HG02588 (cell line): ENCODE measurements around the gene OBP2A.
"Not testable (repeated sequence)": the region's sequence is repeated elsewhere in the genome, so short reads cannot be mapped to it uniquely, and the experiment has no call there.

Experiments used
- ATAC-seq: cut with Tn5 transposase; IDR thresholded peaks from one replicate; pipeline ENCODE4 v1.9.1; 2021; ENCODE audit warnings: mild to moderate bottlenecking, moderate library complexity; ENCODE audit not compliant: unreplicated experiment

The OBP2A gene

DNA sequence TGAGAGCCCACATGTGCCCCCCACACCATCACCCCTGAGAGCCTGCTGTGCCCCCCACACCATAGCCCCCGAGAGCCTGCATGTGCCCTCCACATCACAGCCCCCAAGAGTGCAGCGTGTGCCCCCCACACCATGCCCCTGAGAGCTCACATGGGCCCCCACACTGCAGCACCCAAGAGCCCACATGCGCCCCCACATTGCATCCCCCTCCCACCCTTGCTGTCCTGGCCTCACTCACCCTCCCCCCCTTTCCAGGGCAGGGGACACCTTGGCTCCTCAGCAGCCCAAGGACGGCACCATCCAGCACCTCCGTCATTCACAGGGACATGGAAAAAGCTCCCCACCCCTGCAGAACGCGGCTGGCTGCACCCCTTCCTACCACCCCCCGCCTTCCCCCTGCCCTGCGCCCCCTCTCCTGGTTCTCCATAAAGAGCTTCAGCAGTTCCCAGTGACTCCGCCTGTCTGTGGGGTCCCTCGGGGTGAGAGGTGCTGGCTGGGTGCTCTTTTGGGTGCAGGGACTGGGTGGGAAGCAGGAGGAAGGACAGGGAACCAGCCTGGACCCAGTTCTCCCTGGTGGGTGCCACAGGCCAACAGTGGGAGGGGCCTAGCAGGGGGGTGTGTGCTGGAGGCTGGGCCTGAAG lies 19.7 kb upstream of the OBP2A start:
- ATAC-seq: no peak

DNA sequence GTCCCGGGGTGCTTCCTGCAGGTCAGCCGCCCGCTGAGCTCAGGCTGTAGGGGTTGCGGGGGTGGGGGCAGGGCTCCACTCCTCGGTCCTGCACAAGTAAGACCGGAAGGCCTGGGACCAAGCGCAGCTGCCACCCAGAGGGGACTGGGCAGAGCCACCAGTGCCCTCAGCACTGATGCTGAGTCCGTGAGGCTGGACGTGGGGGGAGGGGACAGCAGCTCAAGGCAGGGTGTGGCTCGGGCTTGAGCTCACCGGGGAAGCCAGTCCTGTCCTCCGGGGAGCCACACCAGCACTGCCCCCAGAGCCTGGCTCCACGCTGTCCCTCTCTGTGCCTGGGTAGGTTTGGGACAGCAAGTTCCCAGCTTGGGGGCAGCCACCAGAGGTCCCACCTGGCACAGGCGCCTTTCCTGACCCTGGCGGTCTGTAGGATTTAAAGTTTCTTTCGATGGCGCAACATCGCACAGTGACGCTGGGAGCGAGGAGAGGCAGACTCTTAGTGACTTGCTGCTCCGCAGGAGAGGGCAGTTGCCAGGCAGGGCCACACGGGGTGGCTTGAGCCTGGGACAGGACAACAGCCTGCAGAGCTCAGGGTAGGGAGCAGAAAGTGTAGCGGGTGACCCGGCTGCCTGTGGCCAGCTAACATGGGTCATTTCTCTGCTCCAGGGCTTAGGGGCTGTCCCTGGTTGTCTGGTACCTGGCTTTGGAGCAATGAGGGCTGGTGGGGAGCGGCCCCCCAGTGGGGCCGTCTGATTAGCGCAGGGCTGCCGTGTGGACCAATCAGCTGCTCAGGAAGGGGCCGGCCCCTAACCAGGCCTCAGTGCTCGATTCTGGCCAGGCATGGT lies 19.0 kb upstream of the OBP2A start:
- ATAC-seq: no peak

DNA sequence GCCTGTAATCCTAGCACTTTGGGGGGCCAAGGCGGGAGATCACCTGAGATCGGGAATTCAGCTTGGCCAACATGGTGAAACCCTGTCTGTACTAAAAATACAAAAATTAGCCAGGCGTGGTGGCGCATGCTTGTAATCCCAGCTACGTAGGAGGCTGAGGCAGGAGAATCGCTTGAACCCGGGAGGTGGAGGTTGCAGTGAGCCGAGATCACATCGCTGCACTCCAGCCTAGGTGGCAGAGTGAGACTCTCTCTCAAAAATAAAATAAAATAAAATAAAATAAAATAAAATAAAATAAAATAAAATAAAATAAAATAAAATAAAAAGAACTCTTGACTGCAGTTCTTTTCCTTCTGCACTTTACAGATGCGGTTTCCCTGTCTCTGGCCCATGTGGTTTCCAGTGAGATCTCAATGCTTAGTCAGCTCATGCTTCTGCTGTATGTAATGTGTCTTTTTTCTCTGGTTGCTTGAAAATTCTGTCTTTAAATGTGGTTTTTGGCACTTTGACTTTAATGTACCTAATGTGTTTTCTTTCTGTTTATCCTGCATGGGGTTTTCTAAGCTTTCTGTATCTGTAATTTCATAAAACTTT lies 17.0 kb upstream of the OBP2A start:
- ATAC-seq: not testable (repeated sequence)

DNA sequence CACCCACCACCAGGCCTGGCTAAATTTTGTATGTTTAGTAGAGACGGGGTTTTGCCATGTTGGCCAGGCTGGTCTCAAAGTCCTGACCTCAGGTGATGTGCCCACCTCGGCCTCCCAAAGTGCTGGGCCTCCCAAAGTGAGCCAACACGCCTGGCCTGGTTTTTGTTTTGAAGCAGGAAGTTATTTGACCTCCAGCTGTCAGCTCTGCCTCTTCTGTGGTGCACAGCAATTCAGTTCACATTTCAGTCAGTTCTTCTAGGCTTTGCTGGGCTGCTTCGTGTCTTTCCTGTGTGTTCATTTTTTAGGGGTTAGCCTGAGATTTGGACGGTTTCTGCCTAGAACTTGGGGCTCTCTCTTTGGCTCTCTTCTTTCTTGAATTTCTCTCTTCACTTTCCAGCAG lies 15.8 kb upstream of the OBP2A start:
- no peak for ATAC-seq

DNA sequence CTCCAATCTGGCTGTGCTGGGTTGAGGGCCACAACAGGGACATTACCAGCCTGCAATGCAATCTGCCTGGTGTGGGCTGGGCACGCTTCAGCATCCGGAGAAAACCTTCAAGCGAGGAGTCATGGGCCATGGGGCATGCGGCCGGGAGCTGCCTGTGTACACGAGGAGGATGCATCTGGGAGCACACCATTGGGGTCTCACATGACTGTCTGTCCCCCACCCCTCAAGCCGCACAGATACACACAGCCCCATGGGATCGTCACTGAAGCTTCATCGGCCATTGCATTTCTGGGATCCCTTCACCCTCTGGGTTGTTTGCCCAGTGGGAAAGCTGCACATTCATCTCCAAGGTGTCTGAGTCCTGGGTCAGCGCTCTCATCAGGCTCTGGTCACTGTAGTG lies 14.8 kb upstream of the OBP2A start:
- ATAC-seq: no peak

DNA sequence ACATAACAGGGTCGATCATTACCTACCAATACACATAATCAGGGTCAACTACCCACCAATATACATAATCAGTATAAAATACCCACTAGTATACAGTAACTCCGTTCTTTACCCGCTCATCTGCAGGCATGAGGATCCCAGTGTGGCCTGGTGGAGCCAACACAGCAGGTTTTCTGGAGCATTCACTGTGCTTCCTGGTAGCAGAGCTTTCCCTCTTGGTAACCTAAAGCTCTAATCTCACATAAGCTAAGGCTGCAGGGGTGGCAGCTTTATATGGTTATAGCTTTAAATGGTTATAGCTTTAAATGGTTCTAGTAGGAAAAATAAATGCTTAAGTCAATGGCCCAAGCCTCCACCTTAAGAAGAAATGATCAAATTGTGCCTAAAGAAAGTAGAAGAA lies 12.8 kb upstream of the OBP2A start:
- no peak for ATAC-seq

DNA sequence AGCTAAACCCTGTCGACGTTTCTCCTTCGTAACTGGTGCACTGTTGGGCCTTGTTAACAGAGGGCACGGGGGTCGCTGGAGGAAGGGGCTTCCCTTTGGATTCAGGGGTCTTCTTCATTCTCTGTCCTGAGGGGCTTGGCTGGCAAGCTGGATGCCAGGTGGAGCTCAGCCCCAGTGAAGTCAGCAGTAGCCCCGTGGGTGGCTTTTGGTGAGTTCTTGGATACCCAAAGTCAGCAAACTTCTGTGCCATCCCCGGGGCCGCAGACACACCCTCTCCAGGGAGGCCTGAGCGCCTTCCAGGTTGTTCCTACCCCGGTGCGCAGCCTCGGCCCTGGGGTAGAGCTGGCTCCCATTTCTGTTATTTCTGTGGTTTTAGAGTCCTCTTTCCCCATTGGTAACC lies 12.3 kb upstream of the OBP2A start:
- ATAC-seq: no peak

DNA sequence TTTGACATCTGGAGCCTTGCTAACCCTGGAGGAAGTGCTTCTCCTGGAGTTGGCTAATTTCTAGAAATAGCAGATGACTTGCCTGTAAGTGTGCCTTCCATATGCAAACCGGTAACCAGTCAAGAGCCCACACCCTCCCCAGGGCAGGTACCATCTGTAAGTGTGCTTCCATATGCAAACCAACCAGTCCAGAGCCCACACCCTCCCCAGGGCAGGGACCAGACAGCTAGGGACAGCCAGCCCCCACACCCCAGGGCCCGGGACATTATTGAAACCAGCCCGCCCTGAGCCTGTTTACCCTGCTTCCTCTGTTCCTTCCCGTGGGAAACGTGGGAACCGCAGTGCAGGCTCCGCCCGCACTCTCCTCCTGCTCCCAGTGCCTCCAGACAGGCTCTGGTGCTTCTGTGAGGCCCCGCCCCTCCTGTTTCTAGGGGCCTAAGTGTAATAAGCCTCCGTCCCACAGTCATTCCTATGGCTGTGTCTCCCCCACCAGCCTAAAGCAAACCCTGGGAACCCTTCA lies 11.7 kb upstream of the OBP2A start:
- ATAC-seq: not testable (repeated sequence)

DNA sequence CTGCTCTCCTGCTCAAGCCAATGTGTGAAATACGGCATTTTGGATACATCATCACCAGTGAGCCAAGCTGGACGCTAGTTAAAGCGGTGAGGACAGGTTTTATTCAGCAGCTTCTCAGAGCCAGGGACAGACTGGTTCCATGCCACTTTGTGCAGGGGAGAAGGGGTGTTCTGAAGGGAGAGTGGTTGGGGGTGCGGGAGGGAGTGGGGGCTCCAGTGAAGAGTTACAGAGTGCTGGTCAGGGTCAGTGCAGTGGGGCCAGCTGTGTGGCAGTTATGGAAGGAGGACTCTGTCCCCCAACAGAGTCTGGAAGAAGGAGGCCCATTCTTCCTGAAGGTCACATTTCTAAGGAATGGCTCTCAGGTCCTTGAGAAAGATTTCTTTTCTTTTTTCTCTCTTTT lies 11.1 kb upstream of the OBP2A start:
- not testable (repeated sequence) for ATAC-seq

DNA sequence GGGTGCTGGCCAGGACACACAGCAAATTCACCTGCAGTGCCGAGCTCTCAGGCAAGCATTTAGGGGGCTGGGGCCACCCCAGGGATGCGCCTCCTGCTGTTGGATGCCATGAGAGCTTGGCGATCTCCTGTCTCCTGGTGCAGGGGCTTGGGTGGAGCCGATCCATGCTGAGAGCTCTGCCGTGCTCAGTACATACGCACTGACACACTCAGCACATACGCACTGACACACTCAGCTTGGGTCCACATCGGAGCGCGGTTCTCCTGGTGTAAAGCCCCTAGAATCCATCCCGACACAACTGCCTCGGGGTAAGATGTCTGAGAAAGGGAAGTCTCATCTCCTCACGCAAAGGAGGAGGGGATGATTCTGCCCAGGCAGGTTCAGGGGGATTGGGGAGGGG lies 10.3 kb upstream of the OBP2A start:
- not testable (repeated sequence) for ATAC-seq

DNA sequence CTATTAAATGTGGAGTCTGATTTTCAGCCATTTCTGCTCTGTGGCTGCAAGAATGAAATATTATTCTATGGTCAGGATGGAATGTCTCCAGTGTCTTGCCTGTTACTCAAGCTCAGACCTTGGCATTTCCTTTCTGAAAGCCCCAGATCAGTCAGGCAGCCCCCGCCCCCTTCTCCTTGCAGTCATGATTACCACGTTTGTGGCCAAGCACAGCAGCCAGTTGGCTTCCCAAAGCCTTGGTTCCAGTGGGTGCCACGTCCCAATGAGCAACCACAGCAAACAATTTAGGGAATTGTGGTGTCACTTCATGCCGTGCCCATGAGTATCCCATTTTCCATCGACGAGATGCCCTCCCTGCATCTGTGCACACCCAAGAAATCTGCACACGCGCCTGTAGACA lies 9.7 kb upstream of the OBP2A start:
- ATAC-seq: no peak

DNA sequence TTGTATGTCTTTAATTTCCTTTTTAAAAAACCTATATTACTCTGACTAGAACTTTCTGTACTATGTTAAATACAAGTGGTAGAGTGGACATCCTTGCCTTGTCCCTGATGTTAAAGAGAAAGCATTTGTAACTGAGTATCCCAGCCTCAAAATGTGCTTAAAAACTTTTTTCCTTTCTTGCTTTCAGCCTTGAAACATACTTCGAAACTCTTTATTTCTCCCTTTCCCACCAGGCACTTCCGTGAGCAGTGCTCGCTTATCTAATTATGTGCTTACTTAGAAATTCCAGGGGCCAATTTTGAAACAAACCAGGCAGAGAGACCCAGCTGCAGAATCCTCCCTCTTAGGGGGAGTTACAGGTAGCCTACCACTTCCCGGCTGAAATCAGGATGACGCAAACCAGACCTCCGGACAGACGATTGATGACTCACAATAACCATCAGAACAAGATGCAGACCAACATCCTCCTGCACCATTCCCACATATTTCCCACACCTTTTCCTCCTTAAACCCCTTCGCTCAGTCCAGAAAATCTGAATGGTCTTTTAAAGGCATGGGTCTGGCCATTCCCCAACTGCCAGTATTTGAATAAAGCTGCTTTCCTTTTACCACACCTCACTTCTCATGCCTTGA lies 2.5 kb upstream of the OBP2A start:
- not testable (repeated sequence) for ATAC-seq

DNA sequence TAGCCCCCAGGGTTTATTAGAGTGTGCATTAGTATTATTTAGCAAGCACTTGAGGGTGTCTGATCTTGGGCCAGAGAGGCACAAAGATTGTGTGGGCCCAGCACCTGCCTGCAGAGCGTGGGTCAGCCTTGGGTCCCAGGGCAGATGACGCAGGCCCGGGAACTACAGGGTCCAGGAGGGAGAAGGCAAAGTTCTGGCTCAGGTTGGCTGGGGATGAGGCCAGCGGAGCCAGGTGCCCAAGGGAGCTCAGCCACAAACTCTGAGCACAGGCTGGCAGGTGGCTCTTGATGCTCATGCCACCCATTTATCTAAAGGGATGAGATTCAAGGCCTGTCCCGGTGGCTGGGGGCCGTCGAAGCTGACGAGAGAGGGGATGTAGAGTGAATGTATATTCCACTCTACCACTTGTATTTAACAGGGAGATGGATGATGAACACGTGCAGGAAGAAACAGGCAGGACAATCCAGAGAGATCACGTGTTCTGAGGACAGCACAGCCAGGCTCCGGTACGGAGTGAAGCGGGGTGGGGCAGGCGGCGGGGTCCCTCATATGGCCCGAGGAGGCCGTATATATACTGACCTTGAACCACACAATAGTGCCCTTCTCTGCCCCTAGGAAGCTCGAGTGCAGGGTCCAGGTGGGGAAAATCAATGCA lies 818 bp upstream of the OBP2A start:
- no peak for ATAC-seq

DNA sequence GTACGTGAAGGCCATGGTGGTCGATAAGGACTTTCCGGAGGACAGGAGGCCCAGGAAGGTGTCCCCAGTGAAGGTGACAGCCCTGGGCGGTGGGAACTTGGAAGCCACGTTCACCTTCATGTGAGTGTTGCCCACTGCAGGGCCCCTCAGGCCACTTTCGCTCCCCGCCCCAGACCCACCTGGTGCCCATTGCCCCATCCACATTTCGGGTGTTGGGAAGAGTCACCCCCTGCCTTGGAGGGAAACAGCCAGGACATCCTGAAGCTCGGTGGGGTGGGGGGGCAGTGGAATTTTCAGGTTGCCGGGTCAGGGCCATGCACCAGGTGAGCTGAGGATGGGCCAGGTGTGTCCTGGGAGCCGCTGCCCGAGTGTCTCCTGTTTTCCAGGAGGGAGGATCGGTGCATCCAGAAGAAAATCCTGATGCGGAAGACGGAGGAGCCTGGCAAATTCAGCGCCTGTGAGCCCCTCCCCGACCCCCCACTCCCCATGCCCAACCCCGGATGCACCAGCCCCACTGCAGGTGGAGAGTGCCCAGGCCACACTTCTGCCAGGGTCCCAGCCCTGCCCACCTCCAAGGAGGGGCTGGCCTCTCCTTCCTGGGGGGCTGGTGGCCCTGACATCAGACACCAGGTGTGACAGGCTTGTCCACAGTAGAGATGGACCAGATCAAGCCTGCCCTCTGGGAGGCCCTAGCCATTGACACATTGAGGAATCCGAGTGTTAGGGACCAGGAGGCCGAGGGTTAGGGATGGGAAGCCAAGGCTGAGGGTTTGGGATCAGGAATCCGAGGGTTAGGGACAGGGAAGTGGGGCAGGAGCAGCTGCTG lies 1.1 kb downstream of the OBP2A start:
- ATAC-seq: not testable (repeated sequence)

DNA sequence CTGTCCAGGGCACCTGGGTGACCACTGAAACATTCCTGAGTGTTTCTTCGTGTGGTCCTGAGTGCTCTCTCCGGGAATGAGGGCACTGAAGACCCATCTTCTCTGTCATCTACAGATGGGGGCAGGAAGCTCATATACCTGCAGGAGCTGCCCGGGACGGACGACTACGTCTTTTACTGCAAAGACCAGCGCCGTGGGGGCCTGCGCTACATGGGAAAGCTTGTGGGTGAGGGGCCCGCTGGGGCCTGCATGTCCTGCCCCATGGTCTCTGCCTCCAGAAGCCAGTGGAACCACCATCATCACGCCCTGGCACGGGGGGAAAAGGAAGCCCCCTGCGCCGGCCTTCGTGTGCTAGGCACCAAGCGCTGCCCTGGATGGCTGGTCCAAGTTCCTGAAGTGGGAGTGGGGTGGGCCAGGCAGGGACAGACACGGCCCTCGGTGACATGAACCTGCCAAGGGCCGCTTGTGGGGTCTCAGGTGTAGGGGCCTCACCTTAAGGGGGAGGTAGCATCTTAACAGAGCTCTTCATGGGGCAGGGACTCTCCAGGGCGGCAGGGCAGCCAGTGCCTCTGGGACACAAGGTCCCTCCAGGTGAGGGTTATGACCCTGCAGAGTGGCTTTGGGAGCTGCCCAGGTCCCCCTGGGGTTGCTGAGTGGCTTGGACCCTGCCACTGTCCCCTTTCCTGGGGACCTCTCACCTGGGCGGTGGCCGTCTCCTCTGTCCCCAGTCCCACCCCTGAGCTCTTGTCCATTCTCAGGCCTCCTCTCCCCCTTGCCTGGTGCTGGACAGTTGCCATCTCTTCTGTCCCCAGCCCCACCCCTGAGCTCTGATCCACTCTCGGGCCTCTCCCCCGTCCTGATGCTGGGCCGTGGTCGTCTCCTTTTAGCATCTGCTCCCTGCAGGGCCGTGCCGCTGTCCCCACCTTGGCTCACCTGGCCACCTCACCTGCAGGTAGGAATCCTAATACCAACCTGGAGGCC lies 2.1 kb downstream of the OBP2A start:
- no peak for ATAC-seq

DNA sequence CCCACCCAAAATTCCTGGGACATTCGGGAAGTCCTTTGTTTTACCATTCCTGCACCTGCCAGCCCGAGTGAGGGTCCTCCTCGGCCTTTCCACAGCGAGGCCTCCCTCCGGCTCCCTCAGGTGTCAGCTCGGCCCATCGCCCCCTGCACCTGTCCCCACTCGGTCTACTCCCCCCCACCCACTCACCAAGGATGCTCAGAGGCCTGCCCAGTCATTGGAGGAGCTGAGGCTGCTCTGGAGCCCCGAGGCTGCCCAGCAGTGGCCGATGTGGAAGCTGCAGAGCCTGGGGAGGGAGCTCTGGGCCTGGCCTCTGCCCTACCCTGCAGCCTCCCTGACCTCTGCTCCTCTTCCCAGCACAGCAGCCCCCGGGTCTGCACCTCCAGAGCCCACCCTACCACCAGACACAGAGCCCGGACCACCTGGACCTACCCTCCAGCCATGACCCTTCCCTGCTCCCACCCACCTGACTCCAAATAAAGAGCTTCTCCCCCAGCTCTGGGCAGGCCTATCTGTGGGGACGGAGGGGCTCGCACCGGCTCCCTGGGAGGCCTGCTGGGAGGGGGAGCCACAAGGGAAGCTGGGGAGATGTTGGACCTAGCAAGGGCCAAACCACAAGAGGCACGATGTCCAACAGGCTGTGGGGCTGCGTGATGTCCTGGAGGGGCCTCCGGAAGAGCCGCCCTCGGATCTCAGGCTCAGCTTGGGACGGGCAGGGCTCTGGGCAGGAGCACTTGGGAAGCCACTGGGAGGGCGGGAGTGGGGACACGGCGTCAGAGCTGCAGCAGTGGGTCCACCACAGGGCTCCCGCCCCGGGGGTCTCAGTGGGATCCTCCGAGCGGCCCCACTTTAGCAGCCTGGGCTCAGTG lies 3.8 kb downstream of the OBP2A start:
- not testable (repeated sequence) for ATAC-seq

DNA sequence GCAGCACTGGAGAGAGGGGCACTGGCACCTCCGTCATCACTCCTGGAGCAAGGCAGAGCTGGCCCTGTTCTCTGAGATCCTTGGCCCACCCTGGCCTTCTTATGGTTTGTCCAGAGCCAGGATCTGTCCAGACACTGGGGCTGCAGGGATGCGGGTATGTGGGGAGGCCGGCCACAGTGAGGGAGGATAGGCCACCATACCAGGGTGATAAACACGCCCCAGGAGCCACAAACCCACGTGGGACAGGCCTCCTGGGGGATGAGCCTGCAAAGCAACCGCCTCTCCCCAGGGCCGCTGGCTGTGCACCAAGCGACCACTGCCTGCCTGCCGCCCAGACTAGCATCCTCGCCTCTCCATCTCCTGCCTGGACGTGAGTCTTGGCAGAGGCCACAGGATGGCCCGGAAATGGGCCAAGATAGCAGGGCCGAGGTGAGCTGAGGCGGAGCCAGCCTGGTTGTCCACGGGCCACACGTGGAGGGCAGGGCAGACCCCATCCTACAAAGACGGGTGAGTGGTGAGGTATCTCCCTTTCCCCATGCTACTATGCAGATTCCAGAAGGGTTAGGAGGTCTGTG lies 4.5 kb downstream of the OBP2A start:
- no peak for ATAC-seq

DNA sequence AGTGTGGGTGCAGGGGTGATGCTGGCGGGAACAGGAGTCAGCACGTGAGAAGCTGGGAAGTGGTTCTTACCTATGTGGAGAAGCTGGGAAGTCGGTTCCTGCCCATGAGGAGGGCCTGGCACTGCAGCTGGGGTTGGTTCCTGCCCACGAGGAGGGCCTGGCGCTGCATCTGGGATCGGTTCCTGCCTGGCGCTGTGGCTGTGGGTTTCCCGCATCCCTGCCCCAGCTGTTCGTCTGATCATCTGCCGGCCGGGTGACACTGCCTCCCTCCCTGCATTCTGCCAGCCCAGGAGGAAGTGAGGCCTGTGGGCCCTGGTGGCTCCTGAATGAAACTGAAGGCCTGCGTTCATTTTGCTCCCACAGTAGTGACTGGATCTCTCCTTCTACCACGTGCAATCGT lies 5.1 kb downstream of the OBP2A start:
- ATAC-seq: no peak
